ENCODE data around the gene ST3GAL5. TPM values are rescaled to one million over a fixed set of nuclear protein-coding genes. Genes with fewer than 3 reads are reported as not detected.

The ST3GAL5 gene
- total and polyA plus RNA-seq, 7 donors = 2.8 to 24.2 (median 16.1) TPM

DNA sequence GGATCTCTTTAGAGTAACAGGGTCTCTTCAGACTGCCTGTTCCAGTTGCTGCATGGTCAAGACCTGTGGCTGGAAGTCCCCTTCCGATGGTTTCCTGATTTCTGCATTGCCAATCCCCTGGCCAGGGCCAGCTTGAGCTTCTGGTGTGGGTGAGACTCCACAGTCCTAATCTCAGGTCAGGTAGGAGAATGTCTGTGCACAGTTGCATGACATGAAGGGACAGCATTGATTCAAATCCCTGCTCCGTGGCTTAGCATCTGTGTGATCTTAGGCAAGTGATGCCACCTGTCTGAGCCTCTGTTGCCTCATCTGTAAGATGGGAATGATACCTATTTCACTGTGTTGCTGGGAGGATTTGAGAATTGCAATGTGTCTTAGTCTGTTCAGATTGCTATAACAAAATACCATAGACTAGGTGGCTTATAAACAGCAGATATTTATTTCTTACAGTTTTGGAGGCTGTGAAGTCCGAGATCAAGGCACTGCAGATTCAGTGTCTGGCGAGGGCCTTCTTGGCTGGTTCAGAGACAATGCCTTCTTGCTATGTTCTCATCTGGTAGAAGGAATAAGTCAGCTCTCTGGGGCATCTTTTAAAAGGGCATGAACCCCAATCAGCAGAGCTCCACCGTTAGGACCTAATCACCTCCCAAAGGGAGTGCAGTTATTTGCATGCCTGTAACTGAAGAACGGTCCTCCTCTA lies 68.8 kb downstream of the ST3GAL5 start:
- Histone ChIP-seq H3K4me1 (no peaks in the 10 kb centered on the region), H3K36me3 (no peaks in the 10 kb centered on the region), H3K27me3 (no peaks in the 10 kb centered on the region), H3K27ac (no peak overlapping the region), H3K4me3 (no peak overlapping the region), H3K9me3 (no peaks in the 10 kb centered on the region)
- intact Hi-C loops (cut with DNase I) = no loop called here
- WGBS, 2 donors = 73 to 76% methylated on average over 6 of the region's 6 CpGs
- TF ChIP-seq POLR2A (IDR thresholded peaks at IDR 0.05) = no peak
- TF ChIP-seq, protein P1, sequence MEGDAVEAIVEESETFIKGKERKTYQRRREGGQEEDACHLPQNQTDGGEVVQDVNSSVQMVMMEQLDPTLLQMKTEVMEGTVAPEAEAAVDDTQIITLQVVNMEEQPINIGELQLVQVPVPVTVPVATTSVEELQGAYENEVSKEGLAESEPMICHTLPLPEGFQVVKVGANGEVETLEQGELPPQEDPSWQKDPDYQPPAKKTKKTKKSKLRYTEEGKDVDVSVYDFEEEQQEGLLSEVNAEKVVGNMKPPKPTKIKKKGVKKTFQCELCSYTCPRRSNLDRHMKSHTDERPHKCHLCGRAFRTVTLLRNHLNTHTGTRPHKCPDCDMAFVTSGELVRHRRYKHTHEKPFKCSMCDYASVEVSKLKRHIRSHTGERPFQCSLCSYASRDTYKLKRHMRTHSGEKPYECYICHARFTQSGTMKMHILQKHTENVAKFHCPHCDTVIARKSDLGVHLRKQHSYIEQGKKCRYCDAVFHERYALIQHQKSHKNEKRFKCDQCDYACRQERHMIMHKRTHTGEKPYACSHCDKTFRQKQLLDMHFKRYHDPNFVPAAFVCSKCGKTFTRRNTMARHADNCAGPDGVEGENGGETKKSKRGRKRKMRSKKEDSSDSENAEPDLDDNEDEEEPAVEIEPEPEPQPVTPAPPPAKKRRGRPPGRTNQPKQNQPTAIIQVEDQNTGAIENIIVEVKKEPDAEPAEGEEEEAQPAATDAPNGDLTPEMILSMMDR (IDR thresholded peaks at IDR 0.05) = no peak
- TF ChIP-seq POLR2AphosphoS5 (IDR thresholded peaks at IDR 0.05) = no peak
- no peak for TF ChIP-seq EP300 (IDR thresholded peaks at IDR 0.05)
- DNase-seq = no peak

DNA sequence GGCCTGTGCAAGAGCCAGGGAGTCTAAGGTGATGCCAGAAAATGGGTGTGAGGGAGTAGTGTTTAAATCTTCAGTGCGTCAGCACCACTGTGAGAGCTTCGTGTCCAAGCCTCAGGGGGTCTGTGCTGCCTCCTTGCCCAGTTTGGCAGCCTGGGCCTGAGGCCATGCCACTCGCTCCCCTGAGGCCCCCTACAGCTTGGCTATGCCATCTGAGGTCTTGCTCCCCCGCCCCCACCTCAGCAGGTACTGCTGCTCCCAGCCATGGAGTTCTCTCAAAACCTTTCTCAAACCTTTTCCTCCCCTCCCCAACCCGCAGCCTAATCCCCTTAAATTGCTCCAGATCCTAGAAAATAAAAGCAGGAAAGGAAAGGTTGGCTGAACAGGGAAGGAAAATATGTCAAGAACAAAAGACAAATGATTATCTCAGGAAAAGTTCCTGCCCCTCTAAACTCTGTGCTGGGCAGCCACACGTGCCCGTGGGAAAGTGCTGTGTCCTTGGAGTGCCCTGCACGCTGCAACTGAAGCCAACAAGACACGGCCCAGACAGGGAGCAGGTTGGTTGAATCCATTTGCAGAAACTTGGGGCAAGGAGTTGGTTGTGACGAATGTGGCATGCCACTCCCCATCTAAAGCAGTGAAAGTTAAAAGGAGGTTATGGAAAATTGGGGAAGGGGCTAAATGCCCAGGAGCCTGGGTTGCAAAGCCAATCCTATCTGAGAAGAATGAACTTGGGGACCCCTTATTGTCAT lies 73.8 kb downstream of the ST3GAL5 start:
- 86 to 88% methylated on average over 10 of the region's 10 CpGs for WGBS, 2 donors
- Histone ChIP-seq H3K9me3 (no peaks in the 10 kb centered on the region), H3K27me3 (no peaks in the 10 kb centered on the region), H3K4me3 (no peak overlapping the region), H3K36me3 (no peaks in the 10 kb centered on the region), H3K27ac (no peak overlapping the region), H3K4me1 (peaks cover 0 to 18% (median 15%) of the 10 kb centered on the region in 4 donors)
- intact Hi-C loops (cut with DNase I) = loop anchor here (1.0 to 5.0 kb wide), 2 partner anchors 86 to 178 kb away; no protein-coding TSS in a partner anchor
- TF ChIP-seq, protein P1 (IDR thresholded peaks at IDR 0.05) = no peak
- TF ChIP-seq POLR2AphosphoS5 (IDR thresholded peaks at IDR 0.05) (no peak), POLR2A (IDR thresholded peaks at IDR 0.05) (no peak), EP300 (IDR thresholded peaks at IDR 0.05) (no peak)
- no peak for DNase-seq

DNA sequence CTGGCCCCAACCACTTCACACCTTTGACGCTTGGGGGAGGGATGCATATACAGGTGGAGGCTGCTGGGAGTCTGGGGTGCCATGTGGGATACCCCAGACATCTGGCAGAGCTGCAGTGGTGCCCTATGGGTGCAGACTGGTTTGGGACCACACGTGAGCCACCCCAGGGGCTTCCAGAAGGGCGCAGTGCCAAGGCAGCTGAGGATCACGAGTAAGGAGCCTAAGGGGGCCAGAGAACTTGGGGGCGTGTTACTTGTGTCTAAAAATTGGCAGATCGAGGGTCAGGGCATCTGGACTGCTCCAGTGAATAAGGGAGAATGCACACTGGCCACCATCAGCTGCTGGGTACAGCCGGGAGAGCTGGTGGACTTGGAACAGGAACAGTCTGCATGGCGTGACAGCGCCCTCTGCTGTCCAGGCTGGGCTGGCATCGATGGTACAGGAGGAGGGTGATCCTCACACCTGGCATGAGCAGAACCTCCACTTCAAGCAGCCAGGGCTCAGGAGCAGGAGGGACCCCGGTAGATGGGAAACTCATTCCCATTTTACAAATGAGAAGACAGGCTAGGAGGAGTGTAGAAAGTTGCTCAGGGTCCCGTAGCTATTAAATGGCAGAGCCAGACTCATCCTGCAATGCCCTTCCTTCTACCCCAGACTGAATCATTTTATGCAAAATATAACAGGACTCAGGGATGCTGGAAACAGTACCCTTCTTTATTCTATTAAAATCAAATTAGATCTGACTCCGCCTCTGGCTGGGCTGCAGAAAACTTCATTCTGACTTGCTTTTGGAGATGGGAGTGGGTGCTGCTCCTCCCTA lies 74.6 kb downstream of the ST3GAL5 start:
- DNase-seq = peak; percentile 94
- Histone ChIP-seq H3K27ac (no peak overlapping the region), H3K4me3 (no peak overlapping the region), H3K4me1 (peaks cover 0 to 18% (median 15%) of the 10 kb centered on the region in 4 donors), H3K27me3 (no peaks in the 10 kb centered on the region), H3K36me3 (no peaks in the 10 kb centered on the region), H3K9me3 (no peaks in the 10 kb centered on the region)
- intact Hi-C loops (cut with DNase I) = loop anchor here (1.0 to 5.0 kb wide), 2 partner anchors 85 to 177 kb away; no protein-coding TSS in a partner anchor
- WGBS, 2 donors = 31 to 34% methylated on average over 13 of the region's 13 CpGs
- TF ChIP-seq EP300 (IDR thresholded peaks at IDR 0.05) = no peak
- TF ChIP-seq POLR2AphosphoS5 (IDR thresholded peaks at IDR 0.05) = peak in 1 of 4 donors; percentile 23
- TF ChIP-seq POLR2A (IDR thresholded peaks at IDR 0.05) = no peak
- TF ChIP-seq, protein P1 (IDR thresholded peaks at IDR 0.05) = peak; percentile 93 to 95 (median 94)

DNA sequence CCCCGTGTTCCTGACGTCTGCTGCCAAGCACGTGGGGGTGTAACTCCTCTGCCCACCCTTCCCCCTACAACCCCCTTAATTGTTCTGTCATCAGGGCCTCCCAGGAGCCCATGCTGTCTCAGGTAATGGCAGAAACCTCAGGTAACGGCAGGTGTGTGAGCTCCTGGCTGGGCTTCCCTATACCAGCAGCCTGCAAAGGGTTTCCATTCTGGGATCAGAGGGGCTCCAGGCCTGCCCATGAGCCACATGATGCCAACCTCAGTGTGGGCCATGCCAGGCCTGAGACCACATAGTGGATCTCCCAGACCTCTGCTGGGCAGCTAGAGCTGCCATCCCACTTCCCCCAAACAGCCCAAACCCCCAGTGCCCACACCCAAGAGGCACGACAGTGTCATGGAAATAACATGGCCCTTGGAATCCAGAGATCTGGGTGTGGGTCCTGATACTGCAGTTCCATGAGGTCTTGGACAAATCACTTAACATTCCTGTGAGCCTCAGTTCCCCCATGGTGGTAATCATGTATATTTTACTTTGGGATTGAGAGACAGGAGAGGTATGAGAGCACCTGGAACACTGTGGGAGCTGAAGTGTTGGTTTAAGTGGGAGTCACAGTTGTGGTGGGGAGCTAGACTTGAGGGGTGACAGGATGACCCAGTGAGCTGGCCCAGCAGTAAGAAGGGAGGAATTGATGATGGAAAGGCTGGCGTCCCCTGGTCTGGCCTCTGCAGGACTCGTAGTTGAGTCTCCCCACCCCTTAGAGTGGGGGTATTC lies 75.4 kb downstream of the ST3GAL5 start:
- intact Hi-C loops (cut with DNase I) = loop anchor here (5.0 kb wide), 1 partner anchor 176 kb away; no protein-coding TSS in a partner anchor
- 88% methylated on average over 7 of the region's 7 CpGs for WGBS, 2 donors
- DNase-seq = no peak

More for the DNA sequence above, 75.4 kb downstream of the ST3GAL5 start:
- TF ChIP-seq, protein P1 (IDR thresholded peaks at IDR 0.05) = no peak
- TF ChIP-seq EP300 (IDR thresholded peaks at IDR 0.05) (no peak), POLR2AphosphoS5 (IDR thresholded peaks at IDR 0.05) (no peak), POLR2A (IDR thresholded peaks at IDR 0.05) (no peak)
- Histone ChIP-seq H3K9me3 (no peaks in the 10 kb centered on the region), H3K27me3 (no peaks in the 10 kb centered on the region), H3K4me1 (peaks cover 0 to 18% (median 15%) of the 10 kb centered on the region in 4 donors), H3K4me3 (no peak overlapping the region), H3K36me3 (no peaks in the 10 kb centered on the region), H3K27ac (no peak overlapping the region)

Measured in sigmoid colon (tissue), 7 donors.